HG03196 (cell line): ENCODE measurements around the gene LACRT.
"Not testable (repeated sequence)": the region's sequence is repeated elsewhere in the genome, so short reads cannot be mapped to it uniquely, and the experiment has no call there.

Experiments used
- ATAC-seq: cut with Tn5 transposase; IDR thresholded peaks from one replicate; pipeline ENCODE4 v1.9.1; 2021; ENCODE audit not compliant: unreplicated experiment

LACRT gene

GRCh38 chr12:54641089-54641488 is 6.4 kb upstream of the LACRT start:
- ATAC-seq, result no peak

GRCh38 chr12:54639112-54639511 is 4.4 kb upstream of the LACRT start:
- ATAC-seq, result not testable (repeated sequence)

- ATAC-seq, result no peak
Observed at GRCh38 chr12:54631988-54632728, 2.5 kb downstream of the LACRT start.

- ATAC-seq, result no peak
Observed at GRCh38 chr12:54631551-54631950, 3.1 kb downstream of the LACRT start.

GRCh38 chr12:54629925-54630324 is 4.8 kb downstream of the LACRT start:
- ATAC-seq, result no peak

- ATAC-seq, result no peak
Observed at GRCh38 chr12:54628186-54628846, 6.4 kb downstream of the LACRT start.

- no peak for ATAC-seq
Observed at GRCh38 chr12:54627304-54627703, 7.4 kb downstream of the LACRT start.

- ATAC-seq, result no peak
Observed at GRCh38 chr12:54625598-54625997, 9.1 kb downstream of the LACRT start.

GRCh38 chr12:54624315-54625279 is 10.1 kb downstream of the LACRT start:
- ATAC-seq, result no peak

- ATAC-seq, result no peak
Observed at GRCh38 chr12:54622463-54623183, 12.1 kb downstream of the LACRT start.

- no peak for ATAC-seq
Observed at GRCh38 chr12:54616933-54617680, 17.6 kb downstream of the LACRT start.

GRCh38 chr12:54612225-54612750 is 22.4 kb downstream of the LACRT start:
- no peak for ATAC-seq

- no peak for ATAC-seq
Observed at GRCh38 chr12:54611715-54612149, 23.0 kb downstream of the LACRT start.

GRCh38 chr12:54608769-54609168 is 25.9 kb downstream of the LACRT start:
- no peak for ATAC-seq

GRCh38 chr12:54608156-54608555 is 26.5 kb downstream of the LACRT start:
- ATAC-seq, result no peak

GRCh38 chr12:54606556-54606955 is 28.1 kb downstream of the LACRT start:
- no peak for ATAC-seq

GRCh38 chr12:54605138-54605970 is 29.3 kb downstream of the LACRT start:
- ATAC-seq, result no peak

GRCh38 chr12:54604436-54604835 is 30.3 kb downstream of the LACRT start:
- no peak for ATAC-seq

GRCh38 chr12:54603872-54604271 is 30.8 kb downstream of the LACRT start:
- no peak for ATAC-seq
